Neural progenitor cell (in vitro differentiated cells): ENCODE results near the gene MYPN. TPM values are rescaled to one million over a fixed set of nuclear protein-coding genes. Genes with fewer than 3 reads are reported as not detected.

Source experiments
- DNase-seq: peaks from one replicate; pipeline ENCODE4 v3.0.0-alpha.2; 2016; ENCODE audit warnings: low spot score
- H2AFZ ChIP-seq: fragments of 200-600 bp; sonication (generic); replicated peaks from 2 replicates; pipeline ENCODE4 v1.6.1; 2016; ENCODE audit warnings: antibody characterized with exemption
- H3F3A ChIP-seq: fragments of 200-600 bp; sonication (generic); 2 replicates; pipeline ENCODE4 v1.6.1; 2016; ENCODE audit warnings: antibody characterized with exemption, low read depth
- H3K27ac ChIP-seq: fragments of 200-600 bp; sonication (generic); 2 replicates; pipeline ENCODE4 v1.5.1; 2016; ENCODE audit warnings: mild to moderate bottlenecking
- H3K27me3 ChIP-seq: fragments of 200-600 bp; sonication (generic); 2 replicates; pipeline ENCODE4 v1.6.1; 2016; ENCODE audit warnings: mild to moderate bottlenecking, moderate library complexity
- H3K36me3 ChIP-seq: fragments of 200-600 bp; sonication (generic); 2 replicates; pipeline ENCODE4 v1.5.1; 2016
- H3K4me1 ChIP-seq: fragments of 200-600 bp; sonication (generic); 2 replicates; pipeline ENCODE4 v1.6.1; 2016; ENCODE audit warnings: mixed run types
- H3K4me2 ChIP-seq: fragments of 200-600 bp; sonication (generic); 2 replicates; pipeline ENCODE4 v1.6.1; 2016
- H3K4me3 ChIP-seq: fragments of 200-600 bp; sonication (generic); 2 replicates; pipeline ENCODE4 v1.5.1; 2016
- H3K79me2 ChIP-seq: fragments of 200-600 bp; sonication (generic); 2 replicates; pipeline ENCODE4 v1.6.1; 2016; ENCODE audit warnings: low read depth
- H3K9ac ChIP-seq: fragments of 200-600 bp; sonication (generic); 2 replicates; pipeline ENCODE4 v1.6.1; 2016
- H3K9me3 ChIP-seq: fragments of 200-600 bp; sonication (generic); 2 replicates; pipeline ENCODE4 v1.5.1; 2016; ENCODE audit warnings: low read depth
- H4K20me1 ChIP-seq: fragments of 200-600 bp; sonication (generic); 2 replicates; pipeline ENCODE4 v1.6.1; 2016; ENCODE audit warnings: low read depth
- H3K27ac Mint-ChIP-seq: 3 replicates; pipeline ENCODE4 v1.8.0; 2021; ENCODE audit warnings: mixed read lengths
- H3K27me3 Mint-ChIP-seq: 2 replicates; pipeline ENCODE4 v1.8.0; 2022; ENCODE audit warnings: low read depth, mild to moderate bottlenecking, inconsistent platforms, moderate library complexity, mixed read lengths; ENCODE audit not compliant: insufficient read depth
- H3K36me3 Mint-ChIP-seq: 3 replicates; pipeline ENCODE4 v1.8.0; 2021; ENCODE audit warnings: mixed read lengths
- H3K4me1 Mint-ChIP-seq: 3 replicates; pipeline ENCODE4 v1.8.0; 2021; ENCODE audit warnings: mixed read lengths
- H3K4me3 Mint-ChIP-seq: 3 replicates; pipeline ENCODE4 v1.8.0; 2021; ENCODE audit warnings: mild to moderate bottlenecking, moderate library complexity, mixed read lengths
- H3K9me3 Mint-ChIP-seq: 3 replicates; pipeline ENCODE4 v1.8.0; 2020; ENCODE audit warnings: mixed read lengths
- CTCF ChIP-seq: fragments of 200-600 bp; sonication (generic); IDR thresholded peaks from 2 replicates; pipeline ENCODE4 v1.5.1; 2017; ENCODE audit warnings: antibody characterized with exemption, mild to moderate bottlenecking
- EZH2 ChIP-seq: fragments of 200-600 bp; sonication (generic); IDR thresholded peaks from 2 replicates; pipeline ENCODE4 v1.6.1; 2017; ENCODE audit warnings: antibody characterized with exemption, mild to moderate bottlenecking, moderate library complexity
- EZH2phosphoT487 ChIP-seq: fragments of 200-600 bp; sonication (generic); IDR thresholded peaks from 2 replicates; pipeline ENCODE4 v1.6.1; 2017; ENCODE audit warnings: antibody characterized with exemption
- total RNA-seq: library from RNA; depleted of rRNA; stranded (reverse); fragments of >200 nt; gene quantifications from 2 replicates; pipeline ENCODE4 v1.2.3, GENCODE V29; 2015; ENCODE audit warnings: low replicate concordance

MYPN gene
- total RNA-seq, 1 donor from 2014 or later: not detected

DNA sequence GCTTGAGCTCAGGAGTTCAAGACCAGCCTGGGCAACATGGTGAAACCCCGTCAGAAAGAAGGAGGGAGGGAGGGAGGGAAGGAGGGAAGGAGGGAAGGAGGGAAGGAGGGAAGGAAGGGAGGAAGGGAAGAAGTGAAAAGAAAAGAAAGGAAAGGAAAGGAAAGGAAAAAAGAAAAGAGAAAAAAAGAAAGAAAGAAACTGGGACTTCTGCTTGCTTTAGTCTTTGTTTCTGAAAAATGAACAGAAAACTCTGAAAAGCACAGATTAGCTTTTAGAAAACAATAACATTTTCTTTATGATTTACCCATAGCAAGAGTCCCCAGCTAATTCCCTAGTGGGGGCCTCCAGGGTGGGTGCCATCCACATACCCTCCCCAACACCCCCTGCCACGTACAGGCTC lies 75.8 kb downstream of the MYPN start:
- Histone ChIP-seq H3K4me3 (no peak overlapping the region), H2AFZ (peak overlapping the region; percentile 79), H3K79me2 (no peaks in the 10 kb centered on the region), H3K4me1 (no peaks in the 10 kb centered on the region), H3F3A (no peaks in the 10 kb centered on the region), H3K4me2 (no peak overlapping the region), H4K20me1 (no peaks in the 10 kb centered on the region), H3K36me3 (no peaks in the 10 kb centered on the region), H3K27me3 (no peaks in the 10 kb centered on the region), H3K27ac (no peak overlapping the region), H3K9ac (no peak overlapping the region), H3K9me3 (no peaks in the 10 kb centered on the region)
- Mint-ChIP-seq H3K9me3 (no peaks in the 10 kb centered on the region), H3K27ac (no peak overlapping the region), H3K4me1 (no peaks in the 10 kb centered on the region), H3K4me3 (no peak overlapping the region), H3K27me3 (peaks cover 2% of the 10 kb centered on the region), H3K36me3 (no peaks in the 10 kb centered on the region)
- TF ChIP-seq EZH2: no peak
- no peak for TF ChIP-seq CTCF
- no peak for TF ChIP-seq EZH2phosphoT487
- DNase-seq: no peak

DNA sequence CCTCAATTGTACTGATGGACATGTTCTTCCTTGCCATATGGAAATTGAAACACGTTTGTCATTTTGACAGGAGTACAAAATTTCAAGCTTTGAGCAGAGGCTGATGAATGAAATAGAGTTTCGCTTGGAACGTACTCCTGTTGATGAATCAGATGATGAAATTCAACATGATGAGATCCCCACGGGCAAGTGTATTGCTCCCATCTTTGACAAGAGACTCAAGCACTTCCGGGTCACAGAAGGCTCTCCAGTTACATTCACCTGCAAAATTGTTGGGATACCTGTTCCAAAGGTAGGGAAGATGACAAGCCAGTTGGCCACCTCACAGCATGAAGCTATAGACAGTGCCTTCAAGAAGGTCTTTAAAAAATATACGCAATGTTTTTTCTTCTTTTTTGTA lies 79.5 kb downstream of the MYPN start:
- no peak overlapping the region for H3K4me3 ChIP-seq
- no peak overlapping the region for H3K27ac Mint-ChIP-seq

DNA sequence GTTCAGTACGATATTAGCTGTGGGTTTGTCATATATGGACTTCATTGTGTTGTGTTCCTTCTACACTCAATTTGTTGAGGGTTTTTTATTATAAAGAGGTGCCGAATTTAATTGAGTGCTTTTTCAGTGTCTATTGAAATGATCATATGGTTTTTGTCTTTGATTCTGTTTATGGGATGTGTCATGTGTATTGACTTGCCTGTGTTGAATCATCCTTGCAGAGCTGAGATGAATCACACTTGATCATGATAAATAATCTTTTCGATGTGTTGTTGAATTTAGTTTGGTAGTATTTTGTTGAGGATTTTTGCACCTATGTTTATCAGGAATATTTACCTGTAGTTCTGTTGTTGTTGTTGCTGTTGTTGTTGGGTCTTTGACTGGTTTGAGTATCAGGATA lies 82.8 kb downstream of the MYPN start:
- Histone ChIP-seq H3K4me2 (no peak overlapping the region), H2AFZ (no peak overlapping the region), H3K27ac (no peak overlapping the region), H3K27me3 (no peaks in the 10 kb centered on the region), H3K36me3 (no peaks in the 10 kb centered on the region), H3F3A (no peaks in the 10 kb centered on the region), H3K9ac (no peak overlapping the region), H3K4me3 (no peak overlapping the region), H3K4me1 (no peaks in the 10 kb centered on the region), H4K20me1 (no peaks in the 10 kb centered on the region), H3K79me2 (no peaks in the 10 kb centered on the region), H3K9me3 (no peaks in the 10 kb centered on the region)
- Mint-ChIP-seq H3K9me3 (no peaks in the 10 kb centered on the region), H3K4me3 (no peak overlapping the region), H3K27ac (no peak overlapping the region), H3K4me1 (no peaks in the 10 kb centered on the region), H3K27me3 (peaks cover 2% of the 10 kb centered on the region), H3K36me3 (no peaks in the 10 kb centered on the region)
- TF ChIP-seq EZH2 (no peak), EZH2phosphoT487 (no peak), CTCF (no peak)
- DNase-seq: no peak

More for the DNA sequence above, 79.5 kb downstream of the MYPN start:
- Histone ChIP-seq H3K4me2 (no peak overlapping the region), H4K20me1 (no peaks in the 10 kb centered on the region), H3K36me3 (no peaks in the 10 kb centered on the region), H3K9ac (no peak overlapping the region), H3F3A (no peaks in the 10 kb centered on the region), H3K4me1 (no peaks in the 10 kb centered on the region), H3K27me3 (no peaks in the 10 kb centered on the region), H3K27ac (no peak overlapping the region), H3K79me2 (no peaks in the 10 kb centered on the region), H3K9me3 (no peaks in the 10 kb centered on the region), H2AFZ (no peak overlapping the region)
- Mint-ChIP-seq H3K4me1 (no peaks in the 10 kb centered on the region), H3K4me3 (no peak overlapping the region), H3K36me3 (no peaks in the 10 kb centered on the region), H3K9me3 (no peaks in the 10 kb centered on the region), H3K27me3 (peaks cover 2% of the 10 kb centered on the region)
- TF ChIP-seq EZH2phosphoT487 (no peak), EZH2 (no peak), CTCF (no peak)
- DNase-seq: no peak

- no peak overlapping the region for H3K27ac Mint-ChIP-seq
Observed at GRCh38 chr10:68194290-68194689, 85.0 kb downstream of the MYPN start.

More at GRCh38 chr10:68194290-68194689, 85.0 kb downstream of the MYPN start:
- peaks cover 2% of the 10 kb centered on the region for H3K27me3 Mint-ChIP-seq
- H3K27ac ChIP-seq: no peak overlapping the region
- no peak overlapping the region for H3K4me2 ChIP-seq
- TF ChIP-seq CTCF (no peak), EZH2phosphoT487 (no peak), EZH2 (no peak)
- no peak overlapping the region for H3K4me3 Mint-ChIP-seq
- no peaks in the 10 kb centered on the region for H3F3A ChIP-seq
- H3K9me3 ChIP-seq: no peaks in the 10 kb centered on the region
- H3K9ac ChIP-seq: no peak overlapping the region
- H3K79me2 ChIP-seq: no peaks in the 10 kb centered on the region
- no peaks in the 10 kb centered on the region for H3K36me3 Mint-ChIP-seq
- H4K20me1 ChIP-seq: no peaks in the 10 kb centered on the region
- H3K9me3 Mint-ChIP-seq: no peaks in the 10 kb centered on the region
- H2AFZ ChIP-seq: peak overlapping the region; percentile 8
- H3K27me3 ChIP-seq: no peaks in the 10 kb centered on the region
- no peaks in the 10 kb centered on the region for H3K4me1 ChIP-seq
- DNase-seq: no peak
- H3K4me1 Mint-ChIP-seq: no peaks in the 10 kb centered on the region
- H3K36me3 ChIP-seq: no peaks in the 10 kb centered on the region
- H3K4me3 ChIP-seq: no peak overlapping the region
